K562 (cell line): Measurements from ENCODE around the gene ARMC9. TPM values are rescaled to one million over a fixed set of nuclear protein-coding genes. Genes with fewer than 3 reads are reported as not detected.

Experiments
- ATAC-seq: fragments of 200-7000 bp; cut with Tn5 transposase; 3 replicates; pipeline ENCODE4 v1.9.1; 2020; ENCODE audit warnings: moderate library complexity
- BruUV-seq: library from RNA; stranded (reverse); fragments of 400-500 nt; replicated peaks from 2 replicates; lab custom pipeline; 2021; lab: Mats Ljungman, UMichigan
- CTCF ChIA-PET: fragments of 300-600 bp; formaldehyde crosslinking; extraction: SDS; loops from one replicate; lab custom pipeline; 2021; ENCODE audit warnings: low intra/inter-chr PET ratio; lab: Yijun Ruan, JAX
- POLR2A ChIA-PET: fragments of 300-600, 350-650 bp; sonication (Branson Sonifier 250); formaldehyde crosslinking; extraction: SDS; loops from one replicate; lab custom pipeline; 2021; ENCODE audit warnings: antibody characterized with exemption, inconsistent platforms; lab: Yijun Ruan, JAX
- DNase-seq, 4 experiments: peaks; one replicate each; pipeline versions ENCODE4 v3.0.0 to v3.0.0-alpha.2; 2011 to 2018; ENCODE audit warnings: low spot score in 3 of 4, mixed read lengths in 3 of 4; ENCODE audit errors: extremely low read depth in 1 of 4
- FAIRE-seq: peaks from 2 replicates; lab custom pipeline; 2011; peaks lifted over from hg19 to GRCh38; lab: Jason Lieb, UNC
- H2AFZ ChIP-seq: 2 replicates; pipeline ENCODE4 v1.6.0; 2011; ENCODE audit warnings: low read depth, low read length, control low read depth, inconsistent platforms
- H3K27ac ChIP-seq: fragments of 200-600 bp; 3 replicates; pipeline ENCODE4 v1.8.0; 2011; ENCODE audit warnings: low read depth, mild to moderate bottlenecking, control low read depth, inconsistent platforms, low read length, moderate library complexity, mixed read lengths; ENCODE audit errors: extremely low read depth
- H3K27me3 ChIP-seq, 2 experiments: fragments of 300-600 bp in 1 of 2; 2 replicates in 1 of 2; 3 replicates in 1 of 2; pipeline versions ENCODE4 v1.6.0 to v1.8.0; 2011; ENCODE audit warnings: inconsistent platforms in 2 of 2, low read length in 2 of 2, mild to moderate bottlenecking in 1 of 2, mixed read lengths in 1 of 2, moderate library complexity in 1 of 2; ENCODE audit not compliant: control insufficient read depth in 2 of 2, insufficient read depth in 2 of 2
- H3K36me3 ChIP-seq: fragments of 300-600 bp; 3 replicates; pipeline ENCODE4 v1.8.0; 2011; ENCODE audit warnings: mild to moderate bottlenecking, low read length, inconsistent platforms; ENCODE audit not compliant: control insufficient read depth, insufficient read depth
- H3K4me1 ChIP-seq, 2 experiments: fragments of 200-600 bp in 1 of 2; replicated peaks in 1 of 2; 2 replicates in 1 of 2; 3 replicates in 1 of 2; pipeline versions ENCODE4 v1.5.1 to v1.8.0; 2011; ENCODE audit warnings: inconsistent platforms in 2 of 2, low read length in 2 of 2, mild to moderate bottlenecking in 1 of 2, mixed read lengths in 1 of 2, moderate library complexity in 1 of 2; ENCODE audit not compliant: control insufficient read depth in 2 of 2, insufficient read depth in 2 of 2
- H3K4me2 ChIP-seq: 2 replicates; pipeline ENCODE4 v1.6.1; 2011; ENCODE audit warnings: low read length, control low read depth, inconsistent platforms, mixed read lengths; ENCODE audit not compliant: insufficient read depth
- H3K4me3 ChIP-seq: fragments of 200-600 bp; sonication (generic), shearing (Covaris generic); 2 replicates; pipeline ENCODE4 v1.5.1; 2016; ENCODE audit warnings: control low read depth, inconsistent platforms
- H3K79me2 ChIP-seq: fragments of 200-600 bp; 3 replicates; pipeline ENCODE4 v1.8.0; 2011; ENCODE audit warnings: low read length, inconsistent platforms; ENCODE audit not compliant: control insufficient read depth, insufficient read depth
- H3K9ac ChIP-seq, 2 experiments: 2 replicates each; pipeline versions ENCODE4 v1.6.0 to v1.6.1; 2011; ENCODE audit warnings: low read depth in 2 of 2, low read length in 2 of 2, control low read depth in 1 of 2, inconsistent platforms in 1 of 2, mild to moderate bottlenecking in 1 of 2, mixed read lengths in 1 of 2; ENCODE audit not compliant: insufficient read depth in 1 of 2
- H3K9me1 ChIP-seq: one replicate; pipeline ENCODE4 v1.6.0; 2011; ENCODE audit warnings: inconsistent platforms, mild to moderate bottlenecking, low read length, moderate library complexity; ENCODE audit not compliant: control insufficient read depth, insufficient read depth
- H3K9me3 ChIP-seq: replicated peaks from 2 replicates; pipeline ENCODE4 v1.5.1; 2011; ENCODE audit warnings: low read depth, low read length, inconsistent platforms; ENCODE audit not compliant: control insufficient read depth, insufficient read depth
- H4K20me1 ChIP-seq: replicated peaks from 2 replicates; pipeline ENCODE4 v1.6.1; 2011; ENCODE audit warnings: low read length, inconsistent platforms, mixed read lengths; ENCODE audit not compliant: control insufficient read depth, insufficient read depth
- BMI1 ChIP-seq: fragments of 150-350 bp; IDR thresholded peaks from 2 replicates; pipeline ENCODE4 v1.6.1; 2014; ENCODE audit warnings: low read length
- CBFA2T3 ChIP-seq: fragments of 450-650 bp; IDR thresholded peaks from 2 replicates; pipeline ENCODE4 v1.6.1; 2017
- ERF ChIP-seq: fragments of 450-650 bp; formaldehyde crosslinking; IDR thresholded peaks from 2 replicates; pipeline ENCODE4 v1.4.0; 2020; ENCODE audit warnings: mild to moderate bottlenecking, mixed read lengths
- FOXP1 ChIP-seq: sonication (generic); formaldehyde crosslinking; IDR thresholded peaks from 2 replicates; pipeline ENCODE4 v1.8.0; 2022; ENCODE audit warnings: mild to moderate bottlenecking, missing genetic modification reagents
- JUNB ChIP-seq: fragments of 450-650 bp; formaldehyde crosslinking; conservative IDR thresholded peaks from 2 replicates; pipeline ENCODE4 v1.4.0; 2020; ENCODE audit warnings: mild to moderate bottlenecking
- RFX7 ChIP-seq: fragments of 250-450 bp; sonication (Bioruptor Pico); IDR thresholded peaks from 2 replicates; pipeline ENCODE4 v1.5.1; 2021; ENCODE audit warnings: mild to moderate bottlenecking
- SNRNP70 ChIP-seq: fragments of 200-400 bp; formaldehyde crosslinking; optimal IDR thresholded peaks from 2 replicates; pipeline ENCODE3; 2017; ENCODE audit warnings: low read depth, low read length
- ZC3H11A ChIP-seq: IDR thresholded peaks from 2 replicates; pipeline ENCODE4 v1.6.1; 2012; ENCODE audit warnings: low read depth, low read length, improper control_type of control experiment
- ZNF146 ChIP-seq: IDR thresholded peaks from one replicate; pipeline ENCODE4 v1.6.1; 2018; ENCODE audit warnings: missing compliant biosample characterization; ENCODE audit not compliant: unreplicated experiment
- ZNF165 ChIP-seq: fragments of 250-450 bp; sonication (Bioruptor Pico); IDR thresholded peaks from 2 replicates; pipeline ENCODE4 v1.4.0; 2020; ENCODE audit warnings: borderline replicate concordance
- WGBS: fragments of 100-300 bp; shearing (Covaris generic); methylation state at CpG from one replicate; pipeline ENCODE4 v1.1.6; 2016; ENCODE audit warnings: low coverage, mixed read lengths; ENCODE audit not compliant: insufficient coverage; ENCODE audit errors: missing lambda C conversion rate; 5-methylcytosine and 5-hydroxymethylcytosine counted together
- in situ Hi-C: fragments of 300-500 bp; cut with MboI; formaldehyde crosslinking; loops from 4 replicates; pipeline ENCODE4 v1.15.0; 2018; ENCODE audit warnings: inconsistent platforms, mixed read lengths
- intact Hi-C: fragments of 100-400 bp; cut with micrococcal nuclease; formaldehyde crosslinking; loops from 2 replicates; pipeline ENCODE4 v1.14.2; 2022
- polyA plus RNA-seq, 8 experiments: library from polyadenylated mRNA; depleted of rRNA in 4 of 8; stranded (reverse) in 5 of 8; unstranded in 3 of 8; fragments of >200 nt; fragmentation: Nextera tagmentation in 2 of 8; fragmentation: Illumina TruSeq in 1 of 8; extraction: Ambion mirVana in 2 of 8; extraction: Trizol in 1 of 8; gene quantifications; 2 replicates each; pipeline versions ENCODE4 v1.2.1 to v1.2.3, GENCODE V29; 2011 to 2014; ENCODE audit warnings: inconsistent platforms in 1 of 8, missing spikeins in 1 of 8
- total RNA-seq, 7 experiments: library from RNA; depleted of rRNA in 6 of 7; stranded (reverse); fragments of >200 nt in 6 of 7; fragmentation: Illumina TruSeq in 2 of 7; extraction: Trizol in 2 of 7; gene quantifications; 2 replicates each; pipeline versions ENCODE4 v1.2.1 to v1.2.3, GENCODE V29; 2011 to 2021; ENCODE audit warnings: low replicate concordance in 1 of 7
- TF ChIP-seq, protein P1 (sequence below): fragments of 250-450 bp; sonication (Bioruptor Pico); IDR thresholded peaks from 2 replicates; pipeline ENCODE4 v1.6.1; 2021; ENCODE audit warnings: mild to moderate bottlenecking
- TF ChIP-seq, protein P2 (sequence below): fragments of 250-450 bp; sonication (Bioruptor Pico); IDR thresholded peaks from 2 replicates; pipeline ENCODE4 v1.4.0; 2020; ENCODE audit warnings: mild to moderate bottlenecking

Gene ARMC9
- total and polyA plus RNA-seq, 9 of the 15 experiments (the other 6 are each of a cell fraction or from before 2014, with no cell fraction given): 0.36 to 2.3 (median 1.1) TPM

DNA sequence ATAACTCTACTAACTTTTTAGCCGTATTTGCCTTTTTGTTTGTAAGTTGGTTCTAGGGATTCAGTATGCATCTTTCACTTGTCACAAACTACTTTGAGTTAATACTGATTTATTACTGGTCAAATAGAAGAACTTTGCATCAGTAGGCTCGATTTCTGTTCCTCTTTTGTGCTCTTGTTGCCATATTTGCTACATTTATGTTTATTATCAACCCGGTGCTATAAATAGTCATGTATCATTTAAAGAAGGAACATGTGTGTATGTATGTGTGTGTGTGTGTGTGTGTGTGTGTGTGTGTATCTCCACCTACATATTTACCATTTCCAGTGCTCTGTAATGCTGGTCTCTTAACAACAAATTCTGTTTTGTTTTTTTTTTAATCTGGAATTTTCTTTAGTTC, 117.5 kb downstream of the ARMC9 start:
- FAIRE-seq: no peak
- no peak overlapping the region for H3K4me2 ChIP-seq

More for the DNA sequence above, 117.5 kb downstream of the ARMC9 start:
- ATAC-seq (no peak), DNase-seq (no peak)
- in situ Hi-C loops: no loop called here
- peaks cover 0 to 10% of the 10 kb centered on the region in 2 experiments; a peak in 2 of 5 replicates for H3K27me3 ChIP-seq
- no peaks in the 10 kb centered on the region for H3K36me3 ChIP-seq
- intact Hi-C loops: no loop called here
- POLR2A ChIA-PET: no interaction called here
- no peak overlapping the region for H3K9ac ChIP-seq
- no peak for TF ChIP-seq ERF (CRISPR knock-in tag)
- TF ChIP-seq CBFA2T3: no peak
- TF ChIP-seq, protein P1, sequence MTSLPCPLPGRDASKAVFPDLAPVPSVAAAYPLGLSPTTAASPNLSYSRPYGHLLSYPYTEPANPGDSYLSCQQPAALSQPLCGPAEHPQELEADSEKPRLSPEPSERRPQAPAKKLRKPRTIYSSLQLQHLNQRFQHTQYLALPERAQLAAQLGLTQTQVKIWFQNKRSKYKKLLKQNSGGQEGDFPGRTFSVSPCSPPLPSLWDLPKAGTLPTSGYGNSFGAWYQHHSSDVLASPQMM (CRISPR knock-in tag): no peak
- TF ChIP-seq ZC3H11A: no peak
- no peak for TF ChIP-seq ZNF165 (CRISPR knock-in tag)
- TF ChIP-seq RFX7 (CRISPR knock-in tag): no peak
- no peak for TF ChIP-seq BMI1
- TF ChIP-seq JUNB (CRISPR knock-in tag): no peak
- TF ChIP-seq, protein P2, sequence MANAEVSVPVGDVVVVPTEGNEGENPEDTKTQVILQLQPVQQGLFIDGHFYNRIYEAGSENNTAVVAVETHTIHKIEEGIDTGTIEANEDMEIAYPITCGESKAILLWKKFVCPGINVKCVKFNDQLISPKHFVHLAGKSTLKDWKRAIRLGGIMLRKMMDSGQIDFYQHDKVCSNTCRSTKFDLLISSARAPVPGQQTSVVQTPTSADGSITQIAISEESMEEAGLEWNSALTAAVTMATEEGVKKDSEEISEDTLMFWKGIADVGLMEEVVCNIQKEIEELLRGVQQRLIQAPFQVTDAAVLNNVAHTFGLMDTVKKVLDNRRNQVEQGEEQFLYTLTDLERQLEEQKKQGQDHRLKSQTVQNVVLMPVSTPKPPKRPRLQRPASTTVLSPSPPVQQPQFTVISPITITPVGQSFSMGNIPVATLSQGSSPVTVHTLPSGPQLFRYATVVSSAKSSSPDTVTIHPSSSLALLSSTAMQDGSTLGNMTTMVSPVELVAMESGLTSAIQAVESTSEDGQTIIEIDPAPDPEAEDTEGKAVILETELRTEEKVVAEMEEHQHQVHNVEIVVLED: no peak
- TF ChIP-seq SNRNP70: no peak
- TF ChIP-seq FOXP1 (CRISPR knock-in tag): no peak
- TF ChIP-seq ZNF146 (CRISPR knock-in tag): no peak
- H4K20me1 ChIP-seq: no peaks in the 10 kb centered on the region
- no peaks in the 10 kb centered on the region for H3K79me2 ChIP-seq
- H3K9me1 ChIP-seq: no peaks in the 10 kb centered on the region
- peaks cover 3% of the 10 kb centered on the region; the same call in 1 of the 2 replicates for H3K9me3 ChIP-seq
- CTCF ChIA-PET: no interaction called here
- H3K4me3 ChIP-seq: no peak overlapping the region
- no peak overlapping the region for H3K27ac ChIP-seq
- no peaks in the 10 kb centered on the region for H3K4me1 ChIP-seq
- 0% methylated on average over 3 of the region's 3 CpGs for WGBS
- H2AFZ ChIP-seq: no peak overlapping the region
- no TSS peak for BruUV-seq
